Activated T-cell treated with anti-CD3 and anti-CD28 coated beads, Interleukin-2, amount 50 U/mL, for 4 hours (primary cell): ENCODE measurements around the gene MND1. TPM values are rescaled to one million over a fixed set of nuclear protein-coding genes. Genes with fewer than 3 reads are reported as not detected.

Experiments used
- ATAC-seq, 2 donors: fragments of 200-7000 bp; cut with Tn5 transposase; one replicate each; pipeline ENCODE4 v1.10.0; 2021
- DNase-seq: peaks from one replicate; pipeline ENCODE4 v3.0.0-alpha.2; 2020
- H3K27me3 Mint-ChIP-seq: one replicate; pipeline ENCODE4 v1.8.0; 2021; ENCODE audit warnings: low read depth, mixed read lengths
- H3K36me3 Mint-ChIP-seq: one replicate; pipeline ENCODE4 v1.8.0; 2022; ENCODE audit warnings: mixed read lengths; ENCODE audit not compliant: insufficient read depth
- H3K4me1 Mint-ChIP-seq: one replicate; pipeline ENCODE4 v1.8.0; 2021; ENCODE audit warnings: low read depth, mixed read lengths
- H3K4me3 Mint-ChIP-seq: one replicate; pipeline ENCODE4 v1.8.0; 2021; ENCODE audit warnings: mild to moderate bottlenecking, moderate library complexity, mixed read lengths
- H3K9me3 Mint-ChIP-seq: one replicate; pipeline ENCODE4 v1.8.0; 2021; ENCODE audit warnings: mixed read lengths
- total RNA-seq, 3 donors: library from RNA; stranded (reverse); gene quantifications; one replicate each; pipeline ENCODE4 v1.2.1, GENCODE V29; 2021

The MND1 gene
- total RNA-seq, 3 donors from 2014 or later, result 5.2 to 9.6 (median 6.9) TPM

DNA sequence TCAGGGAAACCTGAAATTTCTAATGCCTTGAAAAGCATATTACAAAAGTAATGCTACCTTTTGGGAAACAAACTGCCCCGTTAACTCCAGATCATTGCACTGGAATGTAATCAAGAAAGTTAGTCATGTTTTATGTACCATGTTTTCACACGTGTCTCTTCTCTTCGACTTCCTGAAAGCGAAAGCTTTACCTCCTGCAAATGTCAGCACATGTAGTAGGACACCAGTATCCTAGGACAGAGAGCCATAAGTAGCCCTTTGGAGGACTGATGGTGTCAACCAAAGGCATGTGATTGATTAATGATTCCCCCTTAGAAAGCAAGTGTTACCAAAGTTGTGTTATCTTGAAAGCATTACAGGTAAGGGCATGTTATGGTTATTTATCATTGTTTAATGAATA is 8.8 kb upstream of the MND1 start:
- no peaks in the 10 kb centered on the region for H3K27me3 Mint-ChIP-seq
- H3K36me3 Mint-ChIP-seq, result no peaks in the 10 kb centered on the region
- H3K4me3 Mint-ChIP-seq, result no peak overlapping the region
- ATAC-seq (no peak), DNase-seq (no peak)
- H3K4me1 Mint-ChIP-seq, result no peaks in the 10 kb centered on the region
- no peaks in the 10 kb centered on the region for H3K9me3 Mint-ChIP-seq

DNA sequence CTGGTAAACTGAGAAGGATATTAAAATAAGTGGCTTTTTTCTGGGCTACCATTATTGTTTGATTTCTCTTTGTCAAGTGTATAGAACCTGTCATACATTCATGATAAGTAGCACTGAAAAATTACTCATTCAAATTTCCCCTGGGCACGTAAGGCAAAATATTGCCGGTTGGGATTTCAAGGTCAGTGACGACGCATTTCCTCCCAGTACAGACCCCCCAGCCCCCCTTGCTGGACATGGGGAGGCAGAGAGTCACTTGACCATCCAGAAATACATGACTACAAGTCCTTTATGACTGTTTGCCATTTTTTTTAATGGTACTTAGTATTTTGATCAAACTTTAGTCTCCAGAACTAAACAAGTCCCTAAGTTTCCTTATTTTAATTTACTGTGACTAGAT is 6.8 kb upstream of the MND1 start:
- no peaks in the 10 kb centered on the region for H3K9me3 Mint-ChIP-seq
- H3K27me3 Mint-ChIP-seq, result no peaks in the 10 kb centered on the region
- no peaks in the 10 kb centered on the region for H3K4me1 Mint-ChIP-seq
- no peak for DNase-seq
- ATAC-seq, result no peak
- no peaks in the 10 kb centered on the region for H3K36me3 Mint-ChIP-seq
- no peak overlapping the region for H3K4me3 Mint-ChIP-seq

DNA sequence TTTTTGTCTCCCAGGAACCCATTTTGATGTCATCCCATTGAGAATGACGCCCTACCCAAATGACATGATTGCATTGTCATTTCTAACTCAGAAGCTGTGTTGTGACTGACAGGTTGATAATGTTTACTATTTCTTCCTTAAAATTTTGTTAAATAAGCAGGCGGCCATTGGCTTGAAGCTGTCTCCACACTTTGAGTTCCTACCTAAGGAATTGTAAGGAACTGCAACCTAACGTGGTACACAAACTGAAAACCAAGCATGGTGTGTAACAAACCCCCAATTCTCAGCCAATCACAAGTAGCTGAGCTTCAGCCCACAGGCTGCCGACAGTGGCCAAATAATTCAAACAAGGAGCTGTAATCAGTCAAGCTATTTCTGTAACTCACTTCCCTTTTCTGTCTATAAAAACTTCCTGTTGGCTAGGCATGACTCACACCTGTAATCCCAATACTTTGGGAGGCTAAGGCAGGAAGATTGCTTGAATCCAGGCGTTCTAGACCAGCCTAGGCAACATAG is 2.9 kb upstream of the MND1 start:
- Mint-ChIP-seq H3K27me3 (no peaks in the 10 kb centered on the region), H3K4me1 (peaks cover 9% of the 10 kb centered on the region), H3K9me3 (no peaks in the 10 kb centered on the region), H3K36me3 (no peaks in the 10 kb centered on the region), H3K4me3 (no peak overlapping the region)
- DNase-seq (no peak), ATAC-seq (no peak)

DNA sequence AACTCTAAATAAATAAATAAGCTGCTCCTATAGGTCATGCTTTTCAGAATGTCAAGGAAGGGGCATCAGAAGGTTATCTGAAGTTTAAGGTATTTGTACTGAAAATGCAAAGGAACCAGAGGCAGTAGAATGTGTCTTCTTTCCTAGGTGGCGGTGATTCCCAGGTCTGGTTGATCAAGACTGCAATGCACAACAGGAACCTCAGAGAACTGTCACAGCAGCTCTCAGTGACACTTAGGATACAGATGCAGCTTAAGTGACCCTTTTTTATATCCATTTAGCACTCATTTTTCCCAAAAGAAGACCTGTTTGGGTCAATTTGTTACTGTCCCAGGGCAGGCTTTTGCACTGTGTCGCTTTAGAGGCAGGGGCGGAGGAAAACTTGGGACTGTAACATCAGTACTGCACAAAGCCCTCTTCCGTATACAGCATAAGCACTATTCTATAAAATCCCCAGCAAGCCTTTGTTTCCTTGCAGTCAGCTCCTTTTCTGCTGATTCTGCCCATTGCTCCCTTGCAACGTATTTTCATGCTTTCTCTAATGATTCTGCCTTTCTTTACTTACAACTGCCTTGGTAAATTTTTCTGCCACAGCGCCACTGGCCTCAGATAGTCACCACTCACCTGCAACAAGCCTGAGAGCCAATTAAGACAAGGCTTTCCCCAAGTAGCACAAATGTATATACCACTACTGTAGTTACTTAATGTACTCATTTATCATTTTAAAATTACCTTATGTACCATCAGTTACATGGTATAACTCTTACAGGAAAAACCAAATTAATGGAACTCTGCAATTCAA is 1.5 kb upstream of the MND1 start:
- Mint-ChIP-seq H3K4me3 (peak overlapping the region; percentile 31), H3K36me3 (no peaks in the 10 kb centered on the region), H3K9me3 (no peaks in the 10 kb centered on the region), H3K4me1 (peaks cover 12% of the 10 kb centered on the region), H3K27me3 (no peaks in the 10 kb centered on the region)
- DNase-seq (no peak), ATAC-seq (no peak)

DNA sequence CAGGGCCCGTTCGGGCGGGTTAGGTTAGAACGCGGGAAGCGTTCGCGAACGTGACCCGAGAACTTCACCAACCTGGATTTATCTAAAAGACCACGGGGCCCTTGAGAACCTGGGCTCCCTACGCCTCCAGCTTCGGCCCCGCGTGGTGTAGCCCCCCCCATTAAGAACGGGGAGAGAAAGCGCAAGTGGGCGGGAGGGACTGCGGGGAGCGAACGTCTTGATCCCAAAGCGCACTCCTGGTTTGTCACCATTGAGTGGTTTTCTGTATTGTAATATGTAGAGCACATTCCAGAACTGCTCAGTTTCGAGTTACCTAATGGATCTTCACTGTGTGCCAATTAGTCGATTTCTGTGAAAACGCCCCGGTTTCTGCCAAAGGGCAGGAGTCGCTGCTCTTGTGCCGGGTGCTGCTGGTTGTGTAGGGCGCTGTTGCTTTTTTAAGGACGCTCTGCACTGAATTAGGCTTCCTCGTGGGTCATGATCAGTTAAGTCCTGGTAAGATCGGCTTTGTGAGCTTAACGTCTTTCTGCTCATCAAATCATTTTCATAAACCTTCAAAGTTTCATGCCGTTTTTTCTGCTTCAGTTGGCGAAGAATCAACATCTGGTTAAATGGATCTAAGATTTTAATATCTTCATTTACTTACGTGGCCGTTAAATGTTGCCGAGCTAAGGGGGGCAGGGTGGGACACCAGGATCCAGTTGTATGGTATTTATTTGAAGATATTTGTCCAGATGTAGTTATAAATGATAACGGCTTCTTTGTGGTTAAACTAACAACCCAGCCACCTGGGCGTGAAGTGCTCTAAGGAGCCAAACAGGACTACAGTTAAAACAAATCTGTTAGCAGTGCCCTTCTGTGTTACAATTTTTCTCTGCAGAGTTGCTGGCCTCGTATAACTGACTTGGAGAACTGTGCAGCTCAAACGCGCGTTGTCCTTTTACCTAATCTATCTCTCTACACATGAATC is 809 bp downstream of the MND1 start:
- peak; percentile 44 to 61 for ATAC-seq
- peaks cover 23% of the 10 kb centered on the region for H3K4me1 Mint-ChIP-seq
- DNase-seq, result peak; percentile 47
- no peaks in the 10 kb centered on the region for H3K36me3 Mint-ChIP-seq
- no peaks in the 10 kb centered on the region for H3K27me3 Mint-ChIP-seq
- no peaks in the 10 kb centered on the region for H3K9me3 Mint-ChIP-seq
- H3K4me3 Mint-ChIP-seq, result peak overlapping the region; percentile 91

DNA sequence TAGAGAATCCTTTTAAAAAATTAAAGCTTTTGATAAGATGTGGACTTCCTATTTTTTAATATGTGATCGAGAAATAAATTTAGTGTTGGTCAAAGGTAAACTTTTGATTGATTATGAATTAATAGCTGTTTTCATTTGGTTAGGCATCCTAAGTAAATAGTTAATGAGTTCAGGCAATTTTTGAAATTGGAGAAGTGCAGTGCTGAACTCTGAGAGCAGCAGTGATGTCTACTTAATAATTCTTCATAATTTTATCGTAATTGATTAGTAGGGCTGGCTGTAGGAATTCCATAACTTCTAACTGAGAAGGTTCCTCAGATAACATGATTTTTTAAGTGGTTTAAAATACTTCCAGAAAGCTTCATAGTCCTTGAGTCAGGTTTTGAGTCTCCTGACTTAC is 1.5 kb downstream of the MND1 start:
- peak overlapping the region; percentile 91 for H3K4me3 Mint-ChIP-seq
- ATAC-seq (no peak), DNase-seq (no peak)
- no peaks in the 10 kb centered on the region for H3K9me3 Mint-ChIP-seq
- H3K27me3 Mint-ChIP-seq, result no peaks in the 10 kb centered on the region
- H3K4me1 Mint-ChIP-seq, result peaks cover 24% of the 10 kb centered on the region
- H3K36me3 Mint-ChIP-seq, result no peaks in the 10 kb centered on the region

DNA sequence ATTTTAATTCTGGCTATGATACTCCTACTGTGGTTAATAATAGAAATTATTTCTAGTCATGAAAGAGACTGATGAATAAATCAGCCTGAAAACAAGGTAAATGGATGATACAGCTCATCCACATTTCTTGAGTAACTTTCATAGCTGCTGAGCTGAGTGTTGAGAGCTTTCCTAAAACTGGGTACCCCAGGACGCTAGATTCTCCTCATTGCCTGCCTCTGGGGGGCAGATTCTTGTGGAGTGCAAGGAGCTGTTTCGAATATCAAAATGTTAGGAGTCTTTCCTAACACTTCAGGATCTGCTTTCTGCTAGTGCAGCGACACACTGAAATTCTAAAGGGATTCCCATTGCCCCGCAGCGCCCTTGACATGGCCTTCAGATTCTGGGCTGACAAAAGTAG is 2.1 kb downstream of the MND1 start:
- Mint-ChIP-seq H3K27me3 (no peaks in the 10 kb centered on the region), H3K9me3 (no peaks in the 10 kb centered on the region), H3K4me1 (peaks cover 24% of the 10 kb centered on the region), H3K4me3 (no peak overlapping the region), H3K36me3 (no peaks in the 10 kb centered on the region)
- DNase-seq, result no peak
- no peak for ATAC-seq

DNA sequence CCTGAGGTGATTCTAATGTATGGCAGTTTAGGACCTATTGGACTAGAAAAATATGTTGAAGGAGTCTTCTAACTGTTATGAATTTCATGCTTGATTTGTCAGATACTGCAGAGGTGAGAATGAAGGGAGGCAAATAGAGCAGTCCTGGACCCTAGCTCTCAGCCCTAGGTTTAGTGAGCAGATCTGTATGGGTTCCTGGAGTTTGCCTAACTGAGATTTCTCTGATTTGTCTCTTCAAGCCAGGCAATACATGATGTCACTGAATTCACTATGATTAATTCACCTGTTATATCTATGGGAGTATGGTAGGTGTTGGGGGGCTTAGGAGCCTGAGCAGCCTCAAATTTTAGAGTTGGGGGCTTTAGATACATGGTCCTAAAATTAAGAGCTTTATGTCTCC is 2.6 kb downstream of the MND1 start:
- Mint-ChIP-seq H3K9me3 (no peaks in the 10 kb centered on the region), H3K36me3 (no peaks in the 10 kb centered on the region), H3K4me3 (no peak overlapping the region), H3K4me1 (peaks cover 24% of the 10 kb centered on the region), H3K27me3 (no peaks in the 10 kb centered on the region)
- no peak for DNase-seq
- ATAC-seq, result no peak

DNA sequence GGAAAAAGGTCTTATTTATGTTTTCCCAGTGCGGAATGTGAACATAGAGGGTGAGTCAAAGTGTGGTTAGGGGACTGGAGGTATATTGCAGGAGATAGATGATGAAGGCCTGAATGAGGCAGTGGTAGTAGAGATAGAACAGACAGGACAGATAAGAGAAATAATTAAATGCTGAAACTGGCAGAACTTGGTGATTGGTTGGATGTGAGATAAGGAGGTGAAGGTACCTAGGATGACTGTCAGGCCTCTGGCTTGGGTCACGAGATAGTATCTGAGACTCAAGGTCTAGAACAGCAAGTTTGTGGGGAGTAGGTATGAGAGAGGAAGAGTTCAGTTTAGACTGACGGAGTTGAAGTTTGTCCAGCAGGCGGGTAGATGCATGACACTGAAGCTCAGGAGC is 3.5 kb downstream of the MND1 start:
- Mint-ChIP-seq H3K27me3 (no peaks in the 10 kb centered on the region), H3K4me3 (no peak overlapping the region), H3K36me3 (no peaks in the 10 kb centered on the region), H3K4me1 (peaks cover 24% of the 10 kb centered on the region), H3K9me3 (no peaks in the 10 kb centered on the region)
- no peak for DNase-seq
- ATAC-seq, result no peak

DNA sequence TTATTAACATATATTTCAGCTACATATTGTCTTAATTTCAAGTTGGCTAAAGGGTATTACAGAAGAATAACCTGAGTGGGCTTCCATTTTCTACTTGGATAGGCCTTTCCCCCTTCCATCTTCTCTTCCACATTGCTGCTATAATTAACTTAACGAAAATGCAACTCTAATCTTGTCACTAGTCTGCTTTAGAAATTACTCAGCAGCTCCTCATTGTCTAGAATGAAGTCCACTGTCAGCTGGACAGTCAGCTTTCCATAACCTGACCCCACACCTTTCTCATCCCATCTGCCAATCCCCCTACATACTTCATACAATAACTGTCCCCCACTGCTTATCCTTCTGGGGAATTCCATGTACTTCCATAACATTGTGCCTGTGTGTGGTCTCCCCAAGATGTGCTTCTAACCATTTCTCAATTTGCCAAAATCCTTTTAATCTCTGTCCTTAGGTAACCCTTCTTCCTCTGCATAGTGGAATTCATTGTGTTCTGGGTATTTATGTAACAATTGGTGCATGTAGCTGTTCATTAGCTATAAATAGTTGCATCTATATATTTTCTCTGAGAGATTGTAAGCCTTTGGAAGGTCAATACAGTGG is 4.8 kb downstream of the MND1 start:
- no peaks in the 10 kb centered on the region for H3K36me3 Mint-ChIP-seq
- H3K4me3 Mint-ChIP-seq, result no peak overlapping the region
- DNase-seq (no peak), ATAC-seq (no peak)
- H3K27me3 Mint-ChIP-seq, result no peaks in the 10 kb centered on the region
- H3K4me1 Mint-ChIP-seq, result peaks cover 21% of the 10 kb centered on the region
- no peaks in the 10 kb centered on the region for H3K9me3 Mint-ChIP-seq

DNA sequence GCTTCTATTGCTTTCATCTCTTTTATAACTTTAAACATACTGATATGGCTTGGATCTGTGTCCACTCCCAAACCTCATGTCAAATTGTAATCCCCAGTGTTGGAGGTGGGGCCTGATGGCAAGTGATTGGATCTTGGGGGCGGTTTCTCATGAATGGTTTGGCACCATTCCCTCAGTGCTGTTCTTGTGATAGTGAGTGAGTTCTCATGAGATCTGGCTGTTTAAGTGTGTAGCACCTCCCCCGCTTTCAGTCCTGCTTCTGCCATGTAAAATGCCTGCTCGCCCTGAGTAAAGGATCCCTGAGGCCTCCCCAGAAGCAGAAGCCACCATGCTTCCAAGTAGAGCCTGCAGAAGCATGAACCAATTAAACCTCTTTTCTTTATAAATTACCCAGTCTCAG is 17.7 kb downstream of the MND1 start:
- DNase-seq, result no peak
- no peaks in the 10 kb centered on the region for H3K9me3 Mint-ChIP-seq
- H3K27me3 Mint-ChIP-seq, result no peaks in the 10 kb centered on the region
- ATAC-seq, result no peak
- peaks cover 7% of the 10 kb centered on the region for H3K4me1 Mint-ChIP-seq
- H3K36me3 Mint-ChIP-seq, result no peaks in the 10 kb centered on the region
- no peak overlapping the region for H3K4me3 Mint-ChIP-seq

DNA sequence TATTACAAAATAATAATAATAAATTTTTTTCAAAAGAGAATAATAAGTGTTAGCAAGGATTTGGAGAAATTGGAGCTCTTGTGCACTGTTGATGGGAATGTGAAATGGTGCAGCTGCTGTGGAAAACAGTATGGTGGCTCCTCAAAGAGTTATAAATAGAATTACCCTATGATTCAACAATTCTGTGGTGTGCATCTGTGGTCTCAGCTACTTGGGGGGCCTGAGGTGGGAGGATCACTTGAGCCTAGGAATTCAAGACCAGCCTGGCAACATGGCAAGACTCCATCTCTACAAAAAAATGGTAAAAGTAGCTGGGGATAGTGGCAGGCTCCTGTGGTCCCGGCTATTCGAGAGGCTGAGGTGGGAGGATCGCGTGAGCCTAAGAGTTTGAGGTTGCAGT is 19.6 kb downstream of the MND1 start:
- no peak for DNase-seq
- no peak for ATAC-seq
- Mint-ChIP-seq H3K36me3 (no peaks in the 10 kb centered on the region), H3K9me3 (no peaks in the 10 kb centered on the region), H3K4me1 (peaks cover 6% of the 10 kb centered on the region), H3K27me3 (no peaks in the 10 kb centered on the region), H3K4me3 (no peak overlapping the region)

DNA sequence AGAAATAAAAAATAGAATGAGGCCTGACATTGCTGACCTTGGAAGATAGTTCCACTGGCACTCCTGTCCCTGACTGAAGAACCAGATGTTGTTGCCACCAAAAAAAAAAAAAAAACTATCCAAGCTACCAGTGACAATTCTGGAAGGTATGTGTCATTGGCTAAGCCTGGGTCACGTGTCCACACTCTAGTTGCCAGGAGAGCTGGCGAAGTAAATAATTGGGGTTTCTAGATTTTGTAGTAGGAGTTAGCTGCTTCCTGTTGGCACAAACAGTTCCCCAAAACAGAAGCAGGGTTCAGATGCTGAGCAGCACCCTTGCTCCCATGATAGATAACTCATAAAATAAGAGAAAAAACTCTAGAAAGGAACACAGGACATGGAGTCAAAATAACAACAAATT is 20.5 kb downstream of the MND1 start:
- Mint-ChIP-seq H3K27me3 (no peaks in the 10 kb centered on the region), H3K36me3 (no peaks in the 10 kb centered on the region), H3K9me3 (no peaks in the 10 kb centered on the region), H3K4me1 (peaks cover 6% of the 10 kb centered on the region), H3K4me3 (no peak overlapping the region)
- ATAC-seq (no peak), DNase-seq (no peak)

DNA sequence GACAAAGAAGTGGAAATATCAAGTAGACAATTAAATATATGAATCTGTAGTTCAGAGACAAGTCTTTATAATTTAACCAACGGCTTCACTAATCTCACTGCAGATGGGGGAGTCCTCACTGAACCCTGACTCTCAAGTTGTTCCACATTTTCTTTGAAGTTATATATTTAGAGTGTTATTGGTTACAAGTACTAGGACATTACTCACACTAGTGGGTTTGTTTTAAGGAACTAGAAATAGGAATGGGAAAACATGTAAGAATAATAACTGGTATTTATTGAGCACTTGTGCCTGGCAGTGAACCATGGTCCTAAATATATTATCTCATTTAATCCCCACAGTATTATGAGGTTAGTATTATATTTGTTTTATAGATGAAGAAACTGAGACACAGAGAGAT is 22.0 kb downstream of the MND1 start:
- no peak for DNase-seq
- no peaks in the 10 kb centered on the region for H3K36me3 Mint-ChIP-seq
- no peak for ATAC-seq
- no peaks in the 10 kb centered on the region for H3K9me3 Mint-ChIP-seq
- no peaks in the 10 kb centered on the region for H3K27me3 Mint-ChIP-seq
- H3K4me1 Mint-ChIP-seq, result peaks cover 6% of the 10 kb centered on the region
- H3K4me3 Mint-ChIP-seq, result no peak overlapping the region
